Measurements from ENCODE around the gene DNAJC5G.
A peak's percentile ranks its signal among the peaks of the same experiment; 100 is the strongest.

DNAJC5G gene

DNA sequence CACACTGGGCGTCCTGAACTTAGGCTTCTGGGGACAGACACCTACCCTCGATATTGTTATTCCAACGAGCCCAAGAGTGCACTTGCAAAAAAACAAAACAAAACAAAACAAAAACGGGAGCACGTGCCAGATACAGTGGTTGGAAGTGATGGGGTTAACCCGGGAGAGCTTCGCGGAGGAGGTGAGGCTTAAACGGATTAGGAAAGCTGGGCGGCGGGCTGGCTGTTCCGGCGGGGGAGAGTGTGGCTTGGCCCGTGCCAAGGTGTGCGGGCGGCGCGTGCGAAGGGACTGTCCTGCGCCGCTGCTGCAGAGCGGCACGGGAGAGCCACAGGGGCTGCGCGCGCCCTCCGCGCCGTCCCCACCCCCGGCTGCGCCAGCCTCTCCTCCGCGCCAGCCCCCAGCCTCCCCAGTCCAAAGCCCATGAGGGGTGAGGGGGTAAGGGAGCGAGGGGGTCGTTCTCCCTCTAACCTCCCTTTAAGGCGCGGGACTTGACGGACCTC, 10.9 kb upstream of the DNAJC5G start (continued):
- TF ChIP-seq, protein P1, sequence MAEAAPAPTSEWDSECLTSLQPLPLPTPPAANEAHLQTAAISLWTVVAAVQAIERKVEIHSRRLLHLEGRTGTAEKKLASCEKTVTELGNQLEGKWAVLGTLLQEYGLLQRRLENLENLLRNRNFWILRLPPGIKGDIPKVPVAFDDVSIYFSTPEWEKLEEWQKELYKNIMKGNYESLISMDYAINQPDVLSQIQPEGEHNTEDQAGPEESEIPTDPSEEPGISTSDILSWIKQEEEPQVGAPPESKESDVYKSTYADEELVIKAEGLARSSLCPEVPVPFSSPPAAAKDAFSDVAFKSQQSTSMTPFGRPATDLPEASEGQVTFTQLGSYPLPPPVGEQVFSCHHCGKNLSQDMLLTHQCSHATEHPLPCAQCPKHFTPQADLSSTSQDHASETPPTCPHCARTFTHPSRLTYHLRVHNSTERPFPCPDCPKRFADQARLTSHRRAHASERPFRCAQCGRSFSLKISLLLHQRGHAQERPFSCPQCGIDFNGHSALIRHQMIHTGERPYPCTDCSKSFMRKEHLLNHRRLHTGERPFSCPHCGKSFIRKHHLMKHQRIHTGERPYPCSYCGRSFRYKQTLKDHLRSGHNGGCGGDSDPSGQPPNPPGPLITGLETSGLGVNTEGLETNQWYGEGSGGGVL (tag by site-specific recombination; IDR thresholded peaks at IDR 0.05), result peak; percentile 59
- peak; percentile 23; the same call in 1 of the 2 replicates for TF ChIP-seq SP2 (tag by site-specific recombination; IDR thresholded peaks at IDR 0.05)

DNA sequence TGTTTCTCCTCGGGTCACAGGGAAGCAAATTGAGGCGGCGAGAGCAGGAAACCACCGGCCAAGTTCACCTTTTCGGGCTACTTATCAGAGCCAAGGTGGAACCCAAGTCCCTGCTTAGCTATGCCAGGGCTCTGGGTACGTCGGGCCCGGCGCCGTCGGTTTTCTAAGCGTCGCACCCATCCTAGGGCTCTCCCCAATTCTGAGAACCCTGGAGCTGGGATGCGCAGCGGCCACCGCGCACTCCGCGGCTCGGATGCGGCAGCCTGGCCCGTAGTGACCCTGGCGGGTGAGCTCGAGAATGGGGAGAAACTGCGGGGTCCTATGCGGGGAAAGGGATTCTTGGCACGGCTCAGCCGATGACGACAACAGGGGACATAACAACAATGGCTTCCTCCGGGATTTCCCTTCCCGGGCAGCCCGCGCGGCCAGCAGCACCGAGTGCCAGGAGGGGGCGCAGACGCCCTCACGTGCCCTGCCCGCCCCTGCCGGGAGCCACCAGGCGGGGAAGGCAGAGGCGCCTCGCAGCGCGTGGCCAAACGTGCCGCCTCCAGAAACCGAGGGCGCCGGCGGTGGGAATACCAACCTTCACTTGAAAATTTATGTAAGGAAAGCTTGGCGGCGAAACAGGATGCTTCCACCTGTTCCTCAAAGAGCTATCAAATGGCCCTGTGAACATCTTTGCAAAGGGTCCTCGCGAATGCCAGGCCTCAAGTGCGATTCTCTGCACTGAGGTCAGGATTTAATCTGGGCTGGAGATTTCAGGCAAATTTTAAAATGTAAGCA, 10.3 kb upstream of the DNAJC5G start:
- ChIA-PET POLR2A (interaction anchor here (1.0 kb wide), 1 partner anchor 15 kb away, joined by 3 read pairs; no protein-coding TSS in a partner anchor), CTCF (interaction anchor here (0.6 to 6.2 kb wide), 19 partner anchors 9 to 667 kb away, joined by 3 to 96 read pairs (median 5); partner anchors contain the start of gene TRIM54)
- H3K27ac ChIP-seq (ENCODE audit: extremely low read depth, low read depth, low read length), result no peak overlapping the region; the same call in 1 of the 2 replicates
- H3K4me3 ChIP-seq (ENCODE audit: low read depth, low read length), result peak overlapping the region; percentile 25
- peaks cover 9% of the 10 kb centered on the region for H3K4me1 ChIP-seq (ENCODE audit: control insufficient read depth, insufficient read depth, low read length)
- H3K36me3 ChIP-seq (ENCODE audit: control insufficient read depth in 2 of 2, insufficient read depth in 1 of 2, low read length in 2 of 2), result no peaks in the 10 kb centered on the region
- no peaks in the 10 kb centered on the region for H3K9me3 ChIP-seq (ENCODE audit: control insufficient read depth, insufficient read depth, low read depth, low read length)
- TF ChIP-seq GLI2 (tag by site-specific recombination; IDR thresholded peaks at IDR 0.05; ENCODE audit: borderline replicate concordance, low read depth) (no peak), ZNF266 (tag by site-specific recombination; IDR thresholded peaks at IDR 0.05; ENCODE audit: low read depth) (no peak), ZNF138 (tag by site-specific recombination; IDR thresholded peaks at IDR 0.05; ENCODE audit: borderline replicate concordance) (no peak), ZNF530 (tag by site-specific recombination; IDR thresholded peaks at IDR 0.05; ENCODE audit: low read depth) (no peak), ZNF239 (tag by site-specific recombination; IDR thresholded peaks at IDR 0.05) (no peak), ZNF174 (tag by site-specific recombination; IDR thresholded peaks at IDR 0.05) (no peak), OSR2 (tag by site-specific recombination; IDR thresholded peaks at IDR 0.05) (0 out of 2 replicates have a peak, but pooled peaks have one; percentile 27), ZBTB8A (tag by site-specific recombination; IDR thresholded peaks at IDR 0.05) (peak; percentile 99), ZNF423 (tag by site-specific recombination; IDR thresholded peaks at IDR 0.05) (0 out of 2 replicates have a peak, but pooled peaks have one; percentile 18), ZNF37A (tag by site-specific recombination; IDR thresholded peaks at IDR 0.05) (no peak), ZNF768 (tag by site-specific recombination; IDR thresholded peaks at IDR 0.05) (no peak), ZIC2 (tag by site-specific recombination; IDR thresholded peaks at IDR 0.05) (peak; percentile 90), GFI1B (tag by site-specific recombination; IDR thresholded peaks at IDR 0.05) (no peak)
- TF ChIP-seq, protein P2, sequence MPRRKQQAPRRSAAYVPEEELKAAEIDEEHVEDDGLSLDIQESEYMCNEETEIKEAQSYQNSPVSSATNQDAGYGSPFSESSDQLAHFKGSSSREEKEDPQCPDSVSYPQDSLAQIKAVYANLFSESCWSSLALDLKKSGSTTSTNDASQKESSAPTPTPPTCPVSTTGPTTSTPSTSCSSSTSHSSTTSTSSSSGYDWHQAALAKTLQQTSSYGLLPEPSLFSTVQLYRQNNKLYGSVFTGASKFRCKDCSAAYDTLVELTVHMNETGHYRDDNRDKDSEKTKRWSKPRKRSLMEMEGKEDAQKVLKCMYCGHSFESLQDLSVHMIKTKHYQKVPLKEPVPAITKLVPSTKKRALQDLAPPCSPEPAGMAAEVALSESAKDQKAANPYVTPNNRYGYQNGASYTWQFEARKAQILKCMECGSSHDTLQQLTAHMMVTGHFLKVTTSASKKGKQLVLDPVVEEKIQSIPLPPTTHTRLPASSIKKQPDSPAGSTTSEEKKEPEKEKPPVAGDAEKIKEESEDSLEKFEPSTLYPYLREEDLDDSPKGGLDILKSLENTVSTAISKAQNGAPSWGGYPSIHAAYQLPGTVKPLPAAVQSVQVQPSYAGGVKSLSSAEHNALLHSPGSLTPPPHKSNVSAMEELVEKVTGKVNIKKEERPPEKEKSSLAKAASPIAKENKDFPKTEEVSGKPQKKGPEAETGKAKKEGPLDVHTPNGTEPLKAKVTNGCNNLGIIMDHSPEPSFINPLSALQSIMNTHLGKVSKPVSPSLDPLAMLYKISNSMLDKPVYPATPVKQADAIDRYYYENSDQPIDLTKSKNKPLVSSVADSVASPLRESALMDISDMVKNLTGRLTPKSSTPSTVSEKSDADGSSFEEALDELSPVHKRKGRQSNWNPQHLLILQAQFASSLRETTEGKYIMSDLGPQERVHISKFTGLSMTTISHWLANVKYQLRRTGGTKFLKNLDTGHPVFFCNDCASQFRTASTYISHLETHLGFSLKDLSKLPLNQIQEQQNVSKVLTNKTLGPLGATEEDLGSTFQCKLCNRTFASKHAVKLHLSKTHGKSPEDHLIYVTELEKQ (tag by site-specific recombination; IDR thresholded peaks at IDR 0.05; ENCODE audit: borderline replicate concordance), result no peak
- TF ChIP-seq, protein P3, sequence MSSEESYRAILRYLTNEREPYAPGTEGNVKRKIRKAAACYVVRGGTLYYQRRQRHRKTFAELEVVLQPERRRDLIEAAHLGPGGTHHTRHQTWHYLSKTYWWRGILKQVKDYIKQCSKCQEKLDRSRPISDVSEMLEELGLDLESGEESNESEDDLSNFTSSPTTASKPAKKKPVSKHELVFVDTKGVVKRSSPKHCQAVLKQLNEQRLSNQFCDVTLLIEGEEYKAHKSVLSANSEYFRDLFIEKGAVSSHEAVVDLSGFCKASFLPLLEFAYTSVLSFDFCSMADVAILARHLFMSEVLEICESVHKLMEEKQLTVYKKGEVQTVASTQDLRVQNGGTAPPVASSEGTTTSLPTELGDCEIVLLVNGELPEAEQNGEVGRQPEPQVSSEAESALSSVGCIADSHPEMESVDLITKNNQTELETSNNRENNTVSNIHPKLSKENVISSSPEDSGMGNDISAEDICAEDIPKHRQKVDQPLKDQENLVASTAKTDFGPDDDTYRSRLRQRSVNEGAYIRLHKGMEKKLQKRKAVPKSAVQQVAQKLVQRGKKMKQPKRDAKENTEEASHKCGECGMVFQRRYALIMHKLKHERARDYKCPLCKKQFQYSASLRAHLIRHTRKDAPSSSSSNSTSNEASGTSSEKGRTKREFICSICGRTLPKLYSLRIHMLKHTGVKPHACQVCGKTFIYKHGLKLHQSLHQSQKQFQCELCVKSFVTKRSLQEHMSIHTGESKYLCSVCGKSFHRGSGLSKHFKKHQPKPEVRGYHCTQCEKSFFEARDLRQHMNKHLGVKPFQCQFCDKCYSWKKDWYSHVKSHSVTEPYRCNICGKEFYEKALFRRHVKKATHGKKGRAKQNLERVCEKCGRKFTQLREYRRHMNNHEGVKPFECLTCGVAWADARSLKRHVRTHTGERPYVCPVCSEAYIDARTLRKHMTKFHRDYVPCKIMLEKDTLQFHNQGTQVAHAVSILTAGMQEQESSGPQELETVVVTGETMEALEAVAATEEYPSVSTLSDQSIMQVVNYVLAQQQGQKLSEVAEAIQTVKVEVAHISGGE (tag by site-specific recombination; conservative IDR thresholded peaks at IDR 0.05; ENCODE audit: low read depth), result peak; percentile 25; the same call in 1 of the 2 replicates
- TF ChIP-seq, protein P4, sequence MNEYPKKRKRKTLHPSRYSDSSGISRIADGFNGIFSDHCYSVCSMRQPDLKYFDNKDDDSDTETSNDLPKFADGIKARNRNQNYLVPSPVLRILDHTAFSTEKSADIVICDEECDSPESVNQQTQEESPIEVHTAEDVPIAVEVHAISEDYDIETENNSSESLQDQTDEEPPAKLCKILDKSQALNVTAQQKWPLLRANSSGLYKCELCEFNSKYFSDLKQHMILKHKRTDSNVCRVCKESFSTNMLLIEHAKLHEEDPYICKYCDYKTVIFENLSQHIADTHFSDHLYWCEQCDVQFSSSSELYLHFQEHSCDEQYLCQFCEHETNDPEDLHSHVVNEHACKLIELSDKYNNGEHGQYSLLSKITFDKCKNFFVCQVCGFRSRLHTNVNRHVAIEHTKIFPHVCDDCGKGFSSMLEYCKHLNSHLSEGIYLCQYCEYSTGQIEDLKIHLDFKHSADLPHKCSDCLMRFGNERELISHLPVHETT (tag by site-specific recombination; IDR thresholded peaks at IDR 0.05), result no peak
- TF ChIP-seq, protein P5, sequence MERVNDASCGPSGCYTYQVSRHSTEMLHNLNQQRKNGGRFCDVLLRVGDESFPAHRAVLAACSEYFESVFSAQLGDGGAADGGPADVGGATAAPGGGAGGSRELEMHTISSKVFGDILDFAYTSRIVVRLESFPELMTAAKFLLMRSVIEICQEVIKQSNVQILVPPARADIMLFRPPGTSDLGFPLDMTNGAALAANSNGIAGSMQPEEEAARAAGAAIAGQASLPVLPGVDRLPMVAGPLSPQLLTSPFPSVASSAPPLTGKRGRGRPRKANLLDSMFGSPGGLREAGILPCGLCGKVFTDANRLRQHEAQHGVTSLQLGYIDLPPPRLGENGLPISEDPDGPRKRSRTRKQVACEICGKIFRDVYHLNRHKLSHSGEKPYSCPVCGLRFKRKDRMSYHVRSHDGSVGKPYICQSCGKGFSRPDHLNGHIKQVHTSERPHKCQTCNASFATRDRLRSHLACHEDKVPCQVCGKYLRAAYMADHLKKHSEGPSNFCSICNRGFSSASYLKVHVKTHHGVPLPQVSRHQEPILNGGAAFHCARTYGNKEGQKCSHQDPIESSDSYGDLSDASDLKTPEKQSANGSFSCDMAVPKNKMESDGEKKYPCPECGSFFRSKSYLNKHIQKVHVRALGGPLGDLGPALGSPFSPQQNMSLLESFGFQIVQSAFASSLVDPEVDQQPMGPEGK (tag by site-specific recombination; IDR thresholded peaks at IDR 0.05), result peak; percentile 77
- TF ChIP-seq, protein P6, sequence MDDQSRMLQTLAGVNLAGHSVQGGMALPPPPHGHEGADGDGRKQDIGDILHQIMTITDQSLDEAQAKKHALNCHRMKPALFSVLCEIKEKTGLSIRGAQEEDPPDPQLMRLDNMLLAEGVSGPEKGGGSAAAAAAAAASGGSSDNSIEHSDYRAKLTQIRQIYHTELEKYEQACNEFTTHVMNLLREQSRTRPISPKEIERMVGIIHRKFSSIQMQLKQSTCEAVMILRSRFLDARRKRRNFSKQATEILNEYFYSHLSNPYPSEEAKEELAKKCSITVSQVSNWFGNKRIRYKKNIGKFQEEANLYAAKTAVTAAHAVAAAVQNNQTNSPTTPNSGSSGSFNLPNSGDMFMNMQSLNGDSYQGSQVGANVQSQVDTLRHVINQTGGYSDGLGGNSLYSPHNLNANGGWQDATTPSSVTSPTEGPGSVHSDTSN (CRISPR knock-in tag; IDR thresholded peaks at IDR 0.05), result peak; percentile 69; the same call in 1 of the 2 replicates

All from HEK293 (cell line).